ENCODE data around the gene LNPK.
A peak's percentile ranks its signal among the peaks of the same experiment; 100 is the strongest.
"Not testable (repeated sequence)": the region's sequence is repeated elsewhere in the genome, so short reads cannot be mapped to it uniquely, and the experiment has no call there.

Gene LNPK

DNA sequence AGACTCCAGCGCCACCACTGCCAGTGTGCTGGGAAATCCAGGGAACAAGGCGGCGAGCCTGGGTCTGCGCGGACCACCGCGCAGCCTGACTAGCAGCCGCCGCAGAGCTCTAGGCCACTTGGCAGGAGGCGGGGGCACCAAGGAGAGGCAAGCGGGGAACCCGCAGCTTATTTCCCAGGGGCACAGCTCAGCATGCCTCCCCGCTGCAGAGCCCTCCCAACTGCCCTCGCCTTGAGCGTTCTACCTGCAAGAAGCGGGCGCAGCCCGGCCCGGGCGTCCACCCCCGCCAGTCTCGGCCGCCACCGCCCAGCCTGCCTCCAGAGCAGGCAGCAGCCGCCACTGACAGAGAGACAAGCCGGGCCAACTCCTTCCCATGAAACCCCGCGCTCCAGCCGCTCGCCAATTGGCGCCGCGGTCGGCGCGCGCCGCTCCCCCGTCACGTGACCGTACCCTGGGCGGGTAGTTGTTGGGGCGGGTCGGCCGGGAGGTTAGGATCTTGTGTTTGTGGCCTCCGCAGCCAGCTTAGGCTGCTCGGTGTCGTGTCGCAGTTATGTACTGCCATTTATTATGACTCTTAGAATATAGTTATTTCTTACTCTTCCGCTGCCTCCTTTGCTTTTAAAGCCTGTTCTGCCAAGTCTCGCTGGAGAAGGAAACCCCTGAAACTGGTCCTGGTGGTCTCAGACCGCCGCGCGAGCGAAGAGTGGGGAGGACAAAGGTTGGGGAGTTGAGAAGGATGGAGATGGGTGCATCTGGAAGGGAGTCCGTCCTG is at the start of gene LNPK:
Gene LNPK, minus strand, starts transcription at position 352 of the 772 bp plus-strand sequence. CDS start 6,683 bp downstream, outside the sequence.
- peak; percentile 82 to 89 for DNase-seq (ENCODE audit: low read depth in 1 of 2, low spot score in 1 of 2)

- DNase-seq (ENCODE audit: low read depth in 1 of 2, low spot score in 1 of 2): no peak
Observed at GRCh38 chr2:176039375-176039774, 37.3 kb upstream of the LNPK start.

- no peak for DNase-seq (ENCODE audit: low read depth in 1 of 2, low spot score in 1 of 2)
Observed at GRCh38 chr2:176038694-176039093, 36.6 kb upstream of the LNPK start.

GRCh38 chr2:176035013-176035691 is 33.1 kb upstream of the LNPK start:
- DNase-seq (ENCODE audit: low read depth in 1 of 2, low spot score in 1 of 2): no peak

GRCh38 chr2:176027806-176028205 is 25.7 kb upstream of the LNPK start:
- no peak for DNase-seq (ENCODE audit: low read depth in 1 of 2, low spot score in 1 of 2)

GRCh38 chr2:176025932-176026331 is 23.9 kb upstream of the LNPK start:
- no peak for DNase-seq (ENCODE audit: low read depth in 1 of 2, low spot score in 1 of 2)

DNA sequence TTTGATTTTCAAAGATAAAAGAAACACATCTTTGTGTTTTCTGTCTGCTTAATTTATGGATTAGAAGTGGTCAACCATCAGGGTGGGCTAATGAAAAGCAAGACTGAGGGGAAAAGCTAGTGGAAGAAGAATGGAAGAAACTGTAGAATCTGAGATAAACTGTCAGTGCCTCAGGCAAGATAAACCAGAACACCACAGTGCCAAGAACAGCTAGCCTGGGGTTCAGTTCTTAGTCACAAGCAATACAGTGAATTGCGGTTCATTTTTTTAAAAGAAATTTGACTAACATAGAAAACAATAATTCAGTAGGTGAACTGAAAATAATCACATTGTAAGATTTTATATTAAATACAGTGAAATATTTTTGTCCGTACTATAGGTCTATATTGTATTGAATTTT is 22.0 kb upstream of the LNPK start:
- no peak for DNase-seq (ENCODE audit: low read depth in 1 of 2, low spot score in 1 of 2)

DNA sequence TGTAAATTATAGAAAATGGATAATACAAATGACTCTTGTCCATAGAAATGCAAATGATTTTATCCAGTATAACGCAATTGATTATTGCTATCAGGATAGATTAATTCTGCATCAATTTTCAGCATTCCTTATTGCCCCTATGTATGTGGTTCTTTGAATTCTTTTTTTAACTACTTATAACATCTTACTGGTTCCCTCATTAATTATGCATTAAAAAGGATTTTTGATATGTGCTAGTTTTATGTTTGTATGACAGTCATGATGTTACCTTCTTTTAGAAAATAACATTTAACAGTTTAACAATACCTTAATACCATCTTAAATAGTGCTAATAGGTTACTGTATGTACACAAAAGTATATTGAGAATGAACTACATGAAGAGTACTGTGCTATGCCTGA is 20.0 kb upstream of the LNPK start:
- no peak for DNase-seq (ENCODE audit: low read depth in 1 of 2, low spot score in 1 of 2)

GRCh38 chr2:176020400-176020799 is 18.3 kb upstream of the LNPK start:
- no peak for DNase-seq (ENCODE audit: low read depth in 1 of 2, low spot score in 1 of 2)

- DNase-seq (ENCODE audit: low read depth in 1 of 2, low spot score in 1 of 2): no peak
Observed at GRCh38 chr2:176018708-176019107, 16.6 kb upstream of the LNPK start.

- DNase-seq (ENCODE audit: low read depth in 1 of 2, low spot score in 1 of 2): no peak
Observed at GRCh38 chr2:176009445-176009844, 7.4 kb upstream of the LNPK start.

GRCh38 chr2:176004934-176005333 is 2.9 kb upstream of the LNPK start:
- no peak for DNase-seq (ENCODE audit: low read depth in 1 of 2, low spot score in 1 of 2)

DNA sequence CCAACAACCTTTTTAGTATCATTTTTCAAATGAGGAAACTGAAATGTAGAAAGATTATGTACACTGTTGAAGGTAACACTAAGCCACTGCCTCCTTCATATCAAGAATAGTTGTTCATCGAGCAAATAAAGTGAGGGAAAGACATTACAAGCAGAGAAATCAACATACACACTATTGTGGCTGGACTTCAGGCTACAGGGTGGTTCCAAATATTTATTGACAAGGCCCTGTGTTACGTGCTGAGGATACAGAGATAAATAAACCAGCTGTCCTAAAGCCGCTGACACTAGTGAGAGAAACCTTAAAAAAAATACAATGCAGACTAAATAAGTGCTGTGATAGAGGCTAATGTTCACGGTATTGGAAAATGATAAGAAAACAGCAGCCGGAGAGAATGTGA is 1.9 kb upstream of the LNPK start:
- no peak for DNase-seq (ENCODE audit: low read depth in 1 of 2, low spot score in 1 of 2)

GRCh38 chr2:176002688-176003210 is 682 bp upstream of the LNPK start:
- no peak for DNase-seq (ENCODE audit: low read depth in 1 of 2, low spot score in 1 of 2)

GRCh38 chr2:176001281-176001915 is 669 bp downstream of the LNPK start:
- peak; percentile 2 to 33 for DNase-seq (ENCODE audit: low read depth in 1 of 2, low spot score in 1 of 2)

DNA sequence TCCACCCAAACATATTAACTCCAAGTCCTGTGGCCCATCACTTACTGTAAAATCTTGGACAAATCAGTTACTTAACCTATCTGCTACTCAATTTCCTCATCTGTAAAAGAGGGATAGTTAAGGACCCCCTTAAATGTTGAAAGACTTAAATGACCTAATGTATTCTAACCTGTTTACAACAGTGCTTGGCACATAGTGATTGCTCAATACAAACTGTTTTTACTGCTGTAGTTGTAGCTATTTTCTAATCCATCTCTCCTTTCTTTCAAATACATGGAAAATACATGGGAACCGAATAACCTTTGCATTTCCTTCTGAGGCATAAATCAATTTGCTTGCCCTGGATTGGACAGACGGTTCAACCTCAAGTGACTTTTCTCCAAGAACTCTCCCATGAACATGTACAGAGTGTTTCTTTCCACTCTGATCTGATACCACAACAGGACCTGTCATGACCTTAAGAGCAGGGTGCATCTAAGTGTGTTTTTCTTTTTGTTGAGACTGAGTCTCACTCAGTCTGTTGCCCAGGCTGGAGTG is 2.7 kb downstream of the LNPK start:
- DNase-seq (ENCODE audit: low read depth in 1 of 2, low spot score in 1 of 2): no peak

DNA sequence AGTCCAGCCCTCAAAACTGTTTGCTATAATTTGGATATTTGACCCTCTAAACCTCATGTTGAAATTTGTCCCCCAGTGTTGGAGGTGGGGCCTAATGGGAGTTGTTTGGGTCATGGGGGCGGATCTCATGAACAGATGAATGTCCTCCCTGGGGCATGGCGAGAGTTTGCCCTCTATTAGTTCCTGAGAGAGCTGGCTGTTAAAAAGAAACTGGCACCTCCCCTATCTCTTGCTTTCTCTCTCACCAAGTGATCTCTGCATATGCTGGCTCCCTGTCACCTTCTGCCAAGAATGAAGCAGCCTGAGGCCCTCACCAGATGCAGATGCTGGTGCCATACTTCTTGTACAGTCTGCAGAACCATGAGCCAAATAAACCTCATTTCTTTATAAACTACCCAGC is 12.0 kb downstream of the LNPK start:
- no peak for DNase-seq (ENCODE audit: low read depth in 1 of 2, low spot score in 1 of 2)

- not testable (repeated sequence) for DNase-seq (ENCODE audit: low read depth in 1 of 2, low spot score in 1 of 2)
Observed at GRCh38 chr2:175987126-175987525, 14.9 kb downstream of the LNPK start.

GRCh38 chr2:175984846-175985245 is 17.2 kb downstream of the LNPK start:
- no peak for DNase-seq (ENCODE audit: low read depth in 1 of 2, low spot score in 1 of 2)

- DNase-seq (ENCODE audit: low read depth in 1 of 2, low spot score in 1 of 2): no peak
Observed at GRCh38 chr2:175981551-175981950, 20.5 kb downstream of the LNPK start.

DNA sequence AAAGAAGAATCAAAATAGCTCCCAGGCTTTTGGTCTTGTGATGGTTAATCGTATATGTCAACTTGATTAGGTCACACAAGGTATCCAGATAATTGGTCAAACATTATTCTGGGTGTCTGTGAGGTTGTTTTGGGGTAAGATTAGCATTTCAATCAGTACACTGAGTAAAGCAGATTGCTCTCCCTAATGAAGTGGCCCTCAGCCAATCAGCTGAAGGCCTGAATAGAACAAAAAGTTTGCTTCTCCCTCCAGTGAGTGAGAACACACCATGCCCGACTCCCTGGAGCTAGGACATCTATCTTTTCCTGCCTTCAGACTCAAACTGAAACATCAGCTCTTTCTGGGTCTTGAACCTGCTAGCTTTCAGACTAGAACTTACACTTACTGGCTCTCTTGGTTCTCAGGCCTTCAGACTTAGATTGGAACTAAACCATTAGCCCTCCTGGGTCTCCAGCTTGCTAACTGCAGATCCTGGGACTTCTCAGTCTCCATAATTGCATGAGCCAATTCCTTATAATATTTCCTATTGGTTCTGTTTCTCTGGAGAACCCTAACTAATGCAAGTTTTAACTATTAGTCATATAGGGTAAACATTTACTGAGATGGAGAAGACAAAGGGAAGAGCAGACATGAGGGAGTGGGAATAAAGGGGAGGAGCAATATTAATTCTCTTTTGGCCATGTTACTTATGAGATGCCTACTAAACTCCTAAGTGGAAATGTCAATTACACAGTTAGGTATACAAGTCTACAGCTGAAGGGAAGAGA is 25.5 kb downstream of the LNPK start:
- DNase-seq (ENCODE audit: low read depth in 1 of 2, low spot score in 1 of 2): no peak
